ENCODE data around the gene CNNM2. TPM values are rescaled to one million over a fixed set of nuclear protein-coding genes. Genes with fewer than 3 reads are reported as not detected.

The CNNM2 gene
- total RNA-seq, 1 experiment from 2014 or later = 16.1 TPM

DNA sequence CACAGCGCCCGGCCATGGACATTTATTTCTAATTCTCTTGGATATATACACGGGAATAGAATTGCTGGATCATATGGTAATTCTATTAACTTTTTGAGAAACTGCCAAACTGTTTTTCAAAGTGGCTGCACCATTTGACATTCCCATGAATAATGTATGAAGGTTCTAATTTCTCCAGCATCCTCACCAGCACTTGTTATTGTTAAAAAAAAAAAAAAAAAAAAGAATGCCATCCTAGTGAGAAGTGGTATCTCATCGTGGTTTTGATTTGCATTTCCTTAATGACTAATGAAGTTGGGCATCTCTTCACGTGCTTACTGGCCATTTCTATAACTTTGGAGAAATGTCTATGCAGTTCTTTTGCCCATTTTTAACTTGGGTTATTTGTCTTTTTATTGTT, 13.5 kb downstream of the CNNM2 start:
- Mint-ChIP-seq H3K4me1 (ENCODE audit: low read depth, unreplicated experiment) (no peaks in the 10 kb centered on the region), H3K9me3 (ENCODE audit: unreplicated experiment) (no peaks in the 10 kb centered on the region), H3K4me3 (ENCODE audit: unreplicated experiment) (no peak overlapping the region), H3K36me3 (ENCODE audit: insufficient read depth, unreplicated experiment) (no peaks in the 10 kb centered on the region), H3K27me3 (ENCODE audit: insufficient read depth, unreplicated experiment) (no peaks in the 10 kb centered on the region), H3K27ac (ENCODE audit: unreplicated experiment) (no peak overlapping the region)
- Histone ChIP-seq H3K4me3 (ENCODE audit: low read depth, low read length) (no peak overlapping the region), H3K4me1 (no peaks in the 10 kb centered on the region), H3K36me3 (ENCODE audit: control insufficient read depth, insufficient read depth, low read length) (no peaks in the 10 kb centered on the region), H3K27me3 (replicated peaks; ENCODE audit: control insufficient read depth, insufficient read depth, low read length) (no peaks in the 10 kb centered on the region), H3K9me3 (no peaks in the 10 kb centered on the region)
- CTCF ChIA-PET = no interaction called here
- no TSS peak for BruUV-seq (replicated peaks)
- TF ChIP-seq, protein P1, sequence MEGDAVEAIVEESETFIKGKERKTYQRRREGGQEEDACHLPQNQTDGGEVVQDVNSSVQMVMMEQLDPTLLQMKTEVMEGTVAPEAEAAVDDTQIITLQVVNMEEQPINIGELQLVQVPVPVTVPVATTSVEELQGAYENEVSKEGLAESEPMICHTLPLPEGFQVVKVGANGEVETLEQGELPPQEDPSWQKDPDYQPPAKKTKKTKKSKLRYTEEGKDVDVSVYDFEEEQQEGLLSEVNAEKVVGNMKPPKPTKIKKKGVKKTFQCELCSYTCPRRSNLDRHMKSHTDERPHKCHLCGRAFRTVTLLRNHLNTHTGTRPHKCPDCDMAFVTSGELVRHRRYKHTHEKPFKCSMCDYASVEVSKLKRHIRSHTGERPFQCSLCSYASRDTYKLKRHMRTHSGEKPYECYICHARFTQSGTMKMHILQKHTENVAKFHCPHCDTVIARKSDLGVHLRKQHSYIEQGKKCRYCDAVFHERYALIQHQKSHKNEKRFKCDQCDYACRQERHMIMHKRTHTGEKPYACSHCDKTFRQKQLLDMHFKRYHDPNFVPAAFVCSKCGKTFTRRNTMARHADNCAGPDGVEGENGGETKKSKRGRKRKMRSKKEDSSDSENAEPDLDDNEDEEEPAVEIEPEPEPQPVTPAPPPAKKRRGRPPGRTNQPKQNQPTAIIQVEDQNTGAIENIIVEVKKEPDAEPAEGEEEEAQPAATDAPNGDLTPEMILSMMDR (IDR thresholded peaks at IDR 0.05; ENCODE audit: insufficient read depth in 1 of 2, low read depth in 1 of 2, low read length in 1 of 2, severe bottlenecking in 1 of 2, unreplicated experiment in 1 of 2) = no peak
- DNase-seq = no peak
- intact Hi-C loops (cut with micrococcal nuclease; ENCODE audit: unreplicated experiment) = no loop called here
- POLR2A ChIA-PET = no interaction called here

DNA sequence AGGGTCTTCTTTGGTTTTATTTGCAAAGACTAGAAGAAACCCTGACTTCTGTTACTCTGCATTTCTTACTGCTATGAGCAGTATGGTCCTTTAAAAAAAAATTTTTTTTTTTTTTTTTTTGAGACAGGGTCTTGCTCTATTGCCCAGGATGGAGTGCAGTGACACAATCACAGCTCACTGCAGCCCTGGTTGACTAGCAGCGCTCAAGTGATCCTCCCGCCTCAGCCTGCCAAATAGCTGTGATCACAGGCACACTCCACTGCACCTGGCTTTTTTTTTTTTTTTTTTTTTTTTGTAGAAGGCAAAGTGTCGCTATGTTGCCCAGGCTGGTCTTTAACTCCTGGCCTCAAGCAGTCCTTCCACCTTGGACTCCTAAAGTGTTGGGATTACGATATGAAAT, 17.4 kb downstream of the CNNM2 start:
- H3K4me3 Mint-ChIP-seq (ENCODE audit: unreplicated experiment) = no peak overlapping the region
- intact Hi-C loops (cut with micrococcal nuclease; ENCODE audit: unreplicated experiment) = no loop called here
- H3K27ac Mint-ChIP-seq (ENCODE audit: unreplicated experiment) = no peak overlapping the region
- TF ChIP-seq, protein P1 (IDR thresholded peaks at IDR 0.05; ENCODE audit: insufficient read depth in 1 of 2, low read depth in 1 of 2, low read length in 1 of 2, severe bottlenecking in 1 of 2, unreplicated experiment in 1 of 2) = no peak
- H3K27me3 ChIP-seq (replicated peaks; ENCODE audit: control insufficient read depth, insufficient read depth, low read length) = no peaks in the 10 kb centered on the region
- H3K27me3 Mint-ChIP-seq (ENCODE audit: insufficient read depth, unreplicated experiment) = no peaks in the 10 kb centered on the region
- CTCF ChIA-PET = interaction anchor here (0.6 kb wide), 1 partner anchor 625 kb away, joined by 4 read pairs; no protein-coding TSS in a partner anchor
- H3K4me3 ChIP-seq (ENCODE audit: low read depth, low read length) = no peak overlapping the region
- H3K4me1 Mint-ChIP-seq (ENCODE audit: low read depth, unreplicated experiment) = no peaks in the 10 kb centered on the region
- no TSS peak for BruUV-seq (replicated peaks)
- H3K9me3 ChIP-seq = no peaks in the 10 kb centered on the region
- H3K36me3 Mint-ChIP-seq (ENCODE audit: insufficient read depth, unreplicated experiment) = no peaks in the 10 kb centered on the region
- H3K9me3 Mint-ChIP-seq (ENCODE audit: unreplicated experiment) = no peaks in the 10 kb centered on the region
- H3K36me3 ChIP-seq (ENCODE audit: control insufficient read depth, insufficient read depth, low read length) = no peaks in the 10 kb centered on the region
- POLR2A ChIA-PET = interaction anchor here (0.6 kb wide), 1 partner anchor 859 kb away, joined by 6 read pairs; no protein-coding TSS in a partner anchor
- peaks cover 4% of the 10 kb centered on the region; the same call in 1 of the 2 replicates for H3K4me1 ChIP-seq
- DNase-seq = no peak

DNA sequence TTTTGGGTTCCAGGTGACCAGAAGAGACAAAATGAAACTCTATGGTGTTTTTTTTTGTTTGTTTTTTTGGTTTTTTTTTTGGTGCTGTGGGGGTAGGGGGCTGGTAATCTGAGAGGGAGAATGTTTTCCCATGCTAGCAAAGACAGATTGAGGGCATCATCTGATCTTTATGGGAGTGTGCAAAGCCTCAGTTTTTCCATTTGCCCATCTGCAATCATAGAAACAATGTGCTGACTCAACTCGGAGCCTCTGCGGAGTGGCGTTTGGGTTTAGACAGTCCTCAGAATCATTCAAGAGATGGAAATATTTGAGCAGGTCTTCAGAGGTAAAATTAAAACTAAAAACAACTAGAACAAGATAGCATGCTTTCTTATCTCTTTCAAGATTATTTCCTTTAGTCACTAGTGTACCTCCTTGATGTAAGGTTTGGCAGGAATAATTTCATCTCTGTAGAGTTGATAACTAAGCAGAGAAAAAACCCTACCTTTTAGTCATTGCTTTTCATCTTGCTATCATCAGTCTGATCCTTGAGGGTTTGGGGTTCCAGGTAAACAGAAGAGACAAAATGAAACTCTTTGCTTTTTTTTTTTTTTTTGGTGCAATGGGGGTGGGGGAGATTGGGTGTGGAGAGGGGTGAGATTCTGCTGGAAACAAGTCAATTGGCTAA, 18.0 kb downstream of the CNNM2 start:
- no peaks in the 10 kb centered on the region for H3K27me3 Mint-ChIP-seq (ENCODE audit: insufficient read depth, unreplicated experiment)
- Histone ChIP-seq H3K36me3 (ENCODE audit: control insufficient read depth, insufficient read depth, low read length) (no peaks in the 10 kb centered on the region), H3K4me3 (ENCODE audit: low read depth, low read length) (no peak overlapping the region), H3K27me3 (replicated peaks; ENCODE audit: control insufficient read depth, insufficient read depth, low read length) (no peaks in the 10 kb centered on the region), H3K4me1 (peaks cover 4% of the 10 kb centered on the region; the same call in 1 of the 2 replicates), H3K9me3 (no peaks in the 10 kb centered on the region)
- ChIA-PET POLR2A (interaction anchor here (0.6 kb wide), 1 partner anchor 859 kb away, joined by 6 read pairs; no protein-coding TSS in a partner anchor), CTCF (no interaction called here)
- H3K27ac Mint-ChIP-seq (ENCODE audit: unreplicated experiment) = no peak overlapping the region
- no peaks in the 10 kb centered on the region for H3K9me3 Mint-ChIP-seq (ENCODE audit: unreplicated experiment)
- H3K36me3 Mint-ChIP-seq (ENCODE audit: insufficient read depth, unreplicated experiment) = no peaks in the 10 kb centered on the region
- H3K4me1 Mint-ChIP-seq (ENCODE audit: low read depth, unreplicated experiment) = no peaks in the 10 kb centered on the region
- H3K4me3 Mint-ChIP-seq (ENCODE audit: unreplicated experiment) = no peak overlapping the region
- TF ChIP-seq, protein P1 (IDR thresholded peaks at IDR 0.05; ENCODE audit: insufficient read depth in 1 of 2, low read depth in 1 of 2, low read length in 1 of 2, severe bottlenecking in 1 of 2, unreplicated experiment in 1 of 2) = no peak
- intact Hi-C loops (cut with micrococcal nuclease; ENCODE audit: unreplicated experiment) = no loop called here
- DNase-seq = no peak
- no TSS peak for BruUV-seq (replicated peaks)
